SK-N-SH treated with all-trans-retinoic acid at 6 μM for 48 hours (cell line): ENCODE measurements around the gene ANK3.

Experiments
- ZNF8 ChIP-seq: fragments of 450-650 bp; formaldehyde crosslinking; IDR thresholded peaks from 2 replicates; pipeline ENCODE4 v1.5.0; 2020; ENCODE audit warnings: mild to moderate bottlenecking, moderate library complexity
- TF ChIP-seq, protein P1 (sequence below): fragments of 250-450 bp; sonication (Bioruptor Pico); IDR thresholded peaks from 2 replicates; pipeline ENCODE4 v1.8.0; 2021; ENCODE audit warnings: low read depth, mild to moderate bottlenecking, moderate library complexity, borderline replicate concordance

DNA sequence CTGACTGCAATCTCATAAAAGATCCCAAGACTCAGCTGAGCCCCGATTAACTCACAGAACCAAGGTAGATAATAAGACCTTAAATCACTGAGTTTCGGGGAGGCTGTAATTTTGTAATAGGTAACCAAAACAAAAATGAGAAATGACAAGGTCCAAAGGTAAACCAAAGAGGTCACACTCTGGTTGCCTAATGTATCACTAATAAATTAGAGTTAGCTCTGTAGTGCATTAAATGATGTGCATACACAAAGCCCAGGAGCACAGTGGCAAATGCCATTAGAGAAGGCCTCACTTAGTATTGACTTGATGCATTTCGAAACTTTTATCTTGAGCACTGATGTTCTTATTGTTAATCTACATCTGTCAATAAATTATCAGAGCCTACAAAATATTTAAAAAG is 245.6 kb downstream of the ANK3 start:
- no peak for TF ChIP-seq ZNF8 (CRISPR knock-in tag)
- TF ChIP-seq, protein P1, sequence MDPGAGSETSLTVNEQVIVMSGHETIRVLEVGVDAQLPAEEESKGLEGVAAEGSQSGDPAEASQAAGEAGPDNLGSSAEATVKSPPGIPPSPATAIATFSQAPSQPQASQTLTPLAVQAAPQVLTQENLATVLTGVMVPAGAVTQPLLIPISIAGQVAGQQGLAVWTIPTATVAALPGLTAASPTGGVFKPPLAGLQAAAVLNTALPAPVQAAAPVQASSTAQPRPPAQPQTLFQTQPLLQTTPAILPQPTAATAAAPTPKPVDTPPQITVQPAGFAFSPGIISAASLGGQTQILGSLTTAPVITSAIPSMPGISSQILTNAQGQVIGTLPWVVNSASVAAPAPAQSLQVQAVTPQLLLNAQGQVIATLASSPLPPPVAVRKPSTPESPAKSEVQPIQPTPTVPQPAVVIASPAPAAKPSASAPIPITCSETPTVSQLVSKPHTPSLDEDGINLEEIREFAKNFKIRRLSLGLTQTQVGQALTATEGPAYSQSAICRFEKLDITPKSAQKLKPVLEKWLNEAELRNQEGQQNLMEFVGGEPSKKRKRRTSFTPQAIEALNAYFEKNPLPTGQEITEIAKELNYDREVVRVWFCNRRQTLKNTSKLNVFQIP (CRISPR knock-in tag): no peak
